H1 (cell line): ENCODE results near the gene EIF4E2. TPM values are rescaled to one million over a fixed set of nuclear protein-coding genes. Genes with fewer than 3 reads are reported as not detected.

Experiments used
- CTCF ChIA-PET: fragments of 300-600 bp; sonication (Branson Sonifier 250); formaldehyde crosslinking; loops from one replicate; lab custom pipeline; 2021; ENCODE audit not compliant: partially characterized antibody; lab: Charles Lee
- POLR2A ChIA-PET: fragments of 300-600 bp; sonication (Branson Sonifier 250); formaldehyde crosslinking; loops from one replicate; lab custom pipeline; 2021; ENCODE audit warnings: inconsistent platforms; ENCODE audit not compliant: partially characterized antibody; lab: Charles Lee
- DNase-seq, 2 experiments: peaks; one replicate each; pipeline versions ENCODE4 v3.0.0 to v3.0.0-alpha.2; 2010 to 2022; ENCODE audit warnings: low spot score in 2 of 2, low read depth in 1 of 2, mixed read lengths in 1 of 2
- FAIRE-seq: peaks from 2 replicates; lab custom pipeline; 2011; peaks lifted over from hg19 to GRCh38; lab: Jason Lieb, UNC
- H2AFZ ChIP-seq: 2 replicates; pipeline ENCODE4 v1.8.1; 2012; ENCODE audit warnings: low read length, inconsistent platforms
- H2AK5ac ChIP-seq: 2 replicates; pipeline ENCODE4 v1.6.1; 2013; ENCODE audit warnings: low read depth, low read length
- H2BK120ac ChIP-seq: replicated peaks from 2 replicates; pipeline ENCODE3; 2013; ENCODE audit warnings: low read depth, low read length, inconsistent platforms
- H2BK12ac ChIP-seq: 2 replicates; pipeline ENCODE4 v1.6.1; 2013; ENCODE audit warnings: low read depth, low read length
- H2BK15ac ChIP-seq: 2 replicates; pipeline ENCODE4 v1.6.1; 2013; ENCODE audit warnings: low read length
- H2BK20ac ChIP-seq: 2 replicates; pipeline ENCODE4 v1.6.1; 2013; ENCODE audit warnings: low read length
- H2BK5ac ChIP-seq: 2 replicates; pipeline ENCODE4 v1.6.1; 2013; ENCODE audit warnings: low read depth, low read length
- H3K14ac ChIP-seq: 2 replicates; pipeline ENCODE4 v1.6.1; 2013; ENCODE audit warnings: inconsistent platforms; ENCODE audit not compliant: insufficient read length
- H3K18ac ChIP-seq: 2 replicates; pipeline ENCODE4 v1.6.1; 2013; ENCODE audit warnings: low read length; ENCODE audit errors: extremely low read depth
- H3K23ac ChIP-seq: 2 replicates; pipeline ENCODE4 v1.6.1; 2013; ENCODE audit warnings: inconsistent platforms; ENCODE audit not compliant: insufficient read length
- H3K23me2 ChIP-seq: 2 replicates; pipeline ENCODE4 v1.6.1; 2013; ENCODE audit warnings: low read depth, low read length
- H3K27ac ChIP-seq: 2 replicates; pipeline ENCODE4 v1.6.1; 2011; ENCODE audit warnings: low read depth, low read length, inconsistent platforms
- H3K27me3 ChIP-seq, 4 experiments: replicated peaks in 1 of 4; 1 replicate in 1 of 4; 2 replicates in 3 of 4; pipeline versions ENCODE4 v1.6.1 to v1.8.1; 2011 to 2013; ENCODE audit warnings: low read length in 3 of 4, mild to moderate bottlenecking in 3 of 4, inconsistent platforms in 2 of 4, mixed read lengths in 2 of 4, moderate library complexity in 1 of 4; ENCODE audit not compliant: control insufficient read depth in 3 of 4, insufficient read depth in 3 of 4; ENCODE audit errors: extremely low read depth in 1 of 4
- H3K36me3 ChIP-seq, 4 experiments: 2 replicates each; pipeline versions ENCODE4 v1.6.1 to v1.8.1; 2011 to 2013; ENCODE audit warnings: mild to moderate bottlenecking in 4 of 4, low read length in 3 of 4, moderate library complexity in 2 of 4, control low read depth in 1 of 4, inconsistent platforms in 1 of 4; ENCODE audit not compliant: insufficient read depth in 4 of 4, control insufficient read depth in 2 of 4
- H3K4ac ChIP-seq: replicated peaks from 2 replicates; pipeline ENCODE3; 2013; ENCODE audit warnings: low read length, low read depth, mixed read lengths, inconsistent platforms; ENCODE audit not compliant: insufficient read length
- H3K4me1 ChIP-seq, 4 experiments: replicated peaks in 1 of 4; 1 replicate in 1 of 4; 2 replicates in 3 of 4; pipeline versions ENCODE4 v1.6.1 to v1.8.1; 2011 to 2013; ENCODE audit warnings: low read length in 3 of 4, inconsistent platforms in 2 of 4, mixed read lengths in 1 of 4; ENCODE audit not compliant: insufficient read depth in 4 of 4, control insufficient read depth in 3 of 4
- H3K4me2 ChIP-seq, 2 experiments: 2 replicates each; pipeline versions ENCODE4 v1.6.1 to v1.8.1; 2011 to 2013; ENCODE audit warnings: low read depth in 2 of 2, low read length in 2 of 2, control low read depth in 1 of 2, inconsistent platforms in 1 of 2, mild to moderate bottlenecking in 1 of 2; ENCODE audit not compliant: insufficient read depth in 1 of 2
- H3K4me3 ChIP-seq, 4 experiments: fragments of 200-600, 300-600 bp in 1 of 4; sonication (generic), shearing (Covaris generic), sonication (Bioruptor Twin) in 1 of 4; 2 replicates each; pipeline versions ENCODE4 v1.5.1 to v1.8.1; 2011 to 2016; ENCODE audit warnings: low read length in 4 of 4, low read depth in 3 of 4, control low read depth in 2 of 4, inconsistent platforms in 2 of 4, mild to moderate bottlenecking in 2 of 4, mixed read lengths in 1 of 4, moderate library complexity in 1 of 4; ENCODE audit not compliant: insufficient read depth in 2 of 4; ENCODE audit errors: extremely low read depth in 1 of 4
- H3K56ac ChIP-seq: replicated peaks from 2 replicates; pipeline ENCODE3; 2013; ENCODE audit warnings: low read depth, mild to moderate bottlenecking, mixed read lengths, low read length, inconsistent platforms; ENCODE audit not compliant: insufficient read length
- H3K79me1 ChIP-seq: 2 replicates; pipeline ENCODE4 v1.6.1; 2013; ENCODE audit warnings: low read depth, low read length, control low read depth
- H3K79me2 ChIP-seq, 2 experiments: 2 replicates each; pipeline versions ENCODE4 v1.6.1 to v1.8.1; 2012 to 2013; ENCODE audit warnings: low read length in 2 of 2, mild to moderate bottlenecking in 2 of 2, inconsistent platforms in 1 of 2; ENCODE audit not compliant: insufficient read depth in 2 of 2, control insufficient read depth in 1 of 2
- H3K9ac ChIP-seq, 4 experiments: replicated peaks in 1 of 4; 1 replicate in 1 of 4; 2 replicates in 3 of 4; pipeline versions ENCODE4 v1.6.1 to v1.8.1; 2011 to 2013; ENCODE audit warnings: low read depth in 3 of 4, low read length in 3 of 4, control low read depth in 2 of 4, mild to moderate bottlenecking in 2 of 4, moderate library complexity in 2 of 4, inconsistent platforms in 1 of 4; ENCODE audit errors: extremely low read depth in 1 of 4
- H3K9me3 ChIP-seq, 2 experiments: 2 replicates each; pipeline versions ENCODE4 v1.6.1 to v1.8.1; 2012 to 2013; ENCODE audit warnings: mild to moderate bottlenecking in 2 of 2, moderate library complexity in 2 of 2, control low read depth in 1 of 2, inconsistent platforms in 1 of 2, low read depth in 1 of 2, low read length in 1 of 2, mixed read lengths in 1 of 2; ENCODE audit not compliant: insufficient read depth in 2 of 2
- H4K20me1 ChIP-seq, 2 experiments: replicated peaks in 1 of 2; 2 replicates each; pipeline versions ENCODE3 to v1.8.1; 2011 to 2013; ENCODE audit warnings: inconsistent platforms in 2 of 2, low read length in 2 of 2, mild to moderate bottlenecking in 1 of 2; ENCODE audit not compliant: insufficient read depth in 2 of 2, control insufficient read depth in 1 of 2
- H4K5ac ChIP-seq: 2 replicates; pipeline ENCODE4 v1.6.1; 2013; ENCODE audit warnings: low read length, low read depth, mixed read lengths, inconsistent platforms; ENCODE audit not compliant: insufficient read length
- H4K8ac ChIP-seq: 2 replicates; pipeline ENCODE4 v1.8.0; 2013; ENCODE audit warnings: mild to moderate bottlenecking, moderate library complexity, low read length, inconsistent platforms; ENCODE audit not compliant: insufficient read depth; ENCODE audit errors: extremely low read depth
- H4K91ac ChIP-seq: replicated peaks from 2 replicates; pipeline ENCODE3; 2013; ENCODE audit warnings: low read length, mixed read lengths, inconsistent platforms; ENCODE audit not compliant: insufficient read length
- ASH2L ChIP-seq: fragments of 200-600, 300-600 bp; sonication (generic); IDR thresholded peaks from one replicate; pipeline ENCODE4 v1.7.1; 2017; ENCODE audit warnings: low read length
- TAF1 ChIP-seq: IDR thresholded peaks from 2 replicates; pipeline ENCODE4 v1.6.1; 2011; ENCODE audit warnings: mild to moderate bottlenecking, low read depth, low read length
- WGBS, 2 experiments: shearing (Covaris generic) in 1 of 2; methylation state at CpG; one replicate each; pipeline versions ENCODE4 v1.1.6 to v1.1.7; 2013 to 2015; ENCODE audit warnings: low lambda C conversion rate in 2 of 2, mixed read lengths in 2 of 2, inconsistent platforms in 1 of 2, low coverage in 1 of 2, missing lambda C conversion rate in 1 of 2; ENCODE audit not compliant: insufficient replicate concordance in 2 of 2, insufficient coverage in 1 of 2, insufficient read length in 1 of 2; ENCODE audit errors: extremely low coverage in 1 of 2, missing lambda C conversion rate in 1 of 2; 5-methylcytosine and 5-hydroxymethylcytosine counted together
- polyA plus RNA-seq, 7 experiments: library from polyadenylated mRNA; depleted of rRNA in 3 of 7; stranded (reverse) in 5 of 7; unstranded in 2 of 7; fragments of >200 nt in 5 of 7; fragments of 200-250 nt in 2 of 7; gene quantifications; 1 replicate in 5 of 7; 2 replicates in 1 of 7; 4 replicates in 1 of 7; pipeline versions ENCODE4 v1.2.1 to v1.2.3, GENCODE V29; 2011 to 2013; ENCODE audit warnings: missing spikeins in 2 of 7, mixed read lengths in 2 of 7
- total RNA-seq: library from RNA; stranded (reverse); fragmentation: NEBNext Ultra II Directional; extraction: Animal tissue kit (Norgen Biotek cat#: 25700); gene quantifications from 2 replicates; pipeline ENCODE4 v1.2.1, GENCODE V29; 2021

EIF4E2 gene
- total and polyA plus RNA-seq, 2 of the 8 experiments (the other 6 are each of a cell fraction or from before 2014, with no cell fraction given): 39.4 to 114 TPM

GRCh38 chr2:232525791-232526371 is 24.6 kb upstream of the EIF4E2 start, which contains the start of gene CHRND:
Gene CHRND (plus strand): TSS chr2:232526160. CDS start chr2:232526216, 56 bp downstream.
- peaks cover 10% of the 10 kb centered on the region; the same call in 1 of the 2 replicates for H3K23me2 ChIP-seq
- no peak within 1 kb of the TSS for H2BK5ac ChIP-seq
- peaks cover 0 to 22% (median 11%) of the 10 kb centered on the region in 4 experiments; a peak in 6 of 7 replicates for H3K4me1 ChIP-seq
- no peaks in the 10 kb centered on the region for H3K79me2 ChIP-seq
- H3K9me3 ChIP-seq: no peaks in the 10 kb centered on the region
- H2AFZ ChIP-seq: no peak within 1 kb of the TSS
- whole genome bisulfite sequencing, 2 experiments: 71% methylated on average over 4 of the region's 18 CpGs; no CpG with 5 or more reads in 1 of the 2 experiments
- POLR2A ChIA-PET: interaction anchor here (1.9 to 2.1 kb wide), 2 partner anchors 10 to 13 kb away, joined by 5 read pairs; partner anchors contain the start of gene CHRNG
- no peak within 1 kb of the TSS for H2BK120ac ChIP-seq
- no peak within 1 kb of the TSS for H2AK5ac ChIP-seq
- DNase-seq (no peak), FAIRE-seq (no peak)
- H4K5ac ChIP-seq: no peak within 1 kb of the TSS
- H4K8ac ChIP-seq: no peak within 1 kb of the TSS; the same call in 1 of the 2 replicates
- no peaks in the 10 kb centered on the region for H3K36me3 ChIP-seq
- CTCF ChIA-PET: interaction anchor here (0.6 to 10.6 kb wide), 7 partner anchors 9 to 1537 kb away, joined by 3 to 176 read pairs (median 4); no protein-coding TSS in a partner anchor
- no peak within 1 kb of the TSS for H3K4me3 ChIP-seq
- H3K4me2 ChIP-seq: no peak within 1 kb of the TSS
- peaks cover 19 to 46% (median 34%) of the 10 kb centered on the region in 4 experiments for H3K27me3 ChIP-seq
- H4K91ac ChIP-seq: no peak within 1 kb of the TSS
- TF ChIP-seq ASH2L (no peak), TAF1 (no peak)
- H3K14ac ChIP-seq: no peak within 1 kb of the TSS
- H3K79me1 ChIP-seq: no peaks in the 10 kb centered on the region
- H3K9ac ChIP-seq: no peak within 1 kb of the TSS
- H2BK20ac ChIP-seq: no peak within 1 kb of the TSS
- H3K56ac ChIP-seq: no peak within 1 kb of the TSS
- peaks cover 3 to 4% of the 10 kb centered on the region in 2 experiments for H4K20me1 ChIP-seq
- H3K4ac ChIP-seq: peak within 1 kb of the TSS; percentile 69
- H3K23ac ChIP-seq: no peak within 1 kb of the TSS
- H3K18ac ChIP-seq: no peak within 1 kb of the TSS
- no peak within 1 kb of the TSS for H3K27ac ChIP-seq
- H2BK12ac ChIP-seq: no peak within 1 kb of the TSS
- H2BK15ac ChIP-seq: no peak within 1 kb of the TSS
